ENCODE results near the gene LCORL.

Gene LCORL

DNA sequence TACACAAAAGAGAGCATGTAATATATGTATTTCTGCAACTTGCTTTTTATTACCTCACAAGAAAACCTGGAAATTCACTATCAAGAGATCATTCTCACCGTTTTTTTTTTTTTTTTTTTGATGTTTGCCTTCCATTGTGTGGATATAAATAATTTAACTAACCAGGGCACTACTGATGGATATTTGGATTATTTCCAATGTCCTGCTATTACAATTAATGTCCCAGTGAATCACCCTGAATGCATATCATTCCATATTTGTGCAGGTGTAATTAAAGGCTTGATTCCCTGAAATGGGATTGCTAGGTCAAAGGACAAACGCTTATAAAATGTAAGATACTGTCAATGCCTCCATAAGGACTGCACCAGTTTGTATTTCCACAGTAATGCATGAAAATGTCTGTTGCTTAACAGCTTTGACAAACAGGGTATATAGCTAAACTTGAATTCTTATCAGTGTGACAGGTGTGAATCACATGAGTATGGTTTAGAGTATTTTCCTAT lies 123.0 kb downstream of the LCORL start:
- POLR2A ChIA-PET (ENCODE audit: low non-redundant PET), result no interaction called here
- DNase-seq (ENCODE audit: low spot score), result no peak
- TF ChIP-seq, protein P1, sequence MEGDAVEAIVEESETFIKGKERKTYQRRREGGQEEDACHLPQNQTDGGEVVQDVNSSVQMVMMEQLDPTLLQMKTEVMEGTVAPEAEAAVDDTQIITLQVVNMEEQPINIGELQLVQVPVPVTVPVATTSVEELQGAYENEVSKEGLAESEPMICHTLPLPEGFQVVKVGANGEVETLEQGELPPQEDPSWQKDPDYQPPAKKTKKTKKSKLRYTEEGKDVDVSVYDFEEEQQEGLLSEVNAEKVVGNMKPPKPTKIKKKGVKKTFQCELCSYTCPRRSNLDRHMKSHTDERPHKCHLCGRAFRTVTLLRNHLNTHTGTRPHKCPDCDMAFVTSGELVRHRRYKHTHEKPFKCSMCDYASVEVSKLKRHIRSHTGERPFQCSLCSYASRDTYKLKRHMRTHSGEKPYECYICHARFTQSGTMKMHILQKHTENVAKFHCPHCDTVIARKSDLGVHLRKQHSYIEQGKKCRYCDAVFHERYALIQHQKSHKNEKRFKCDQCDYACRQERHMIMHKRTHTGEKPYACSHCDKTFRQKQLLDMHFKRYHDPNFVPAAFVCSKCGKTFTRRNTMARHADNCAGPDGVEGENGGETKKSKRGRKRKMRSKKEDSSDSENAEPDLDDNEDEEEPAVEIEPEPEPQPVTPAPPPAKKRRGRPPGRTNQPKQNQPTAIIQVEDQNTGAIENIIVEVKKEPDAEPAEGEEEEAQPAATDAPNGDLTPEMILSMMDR (conservative IDR thresholded peaks at IDR 0.05; ENCODE audit: low read depth), result no peak
- CTCF ChIA-PET, result no interaction called here
- no peak overlapping the region for H3K27ac ChIP-seq

DNA sequence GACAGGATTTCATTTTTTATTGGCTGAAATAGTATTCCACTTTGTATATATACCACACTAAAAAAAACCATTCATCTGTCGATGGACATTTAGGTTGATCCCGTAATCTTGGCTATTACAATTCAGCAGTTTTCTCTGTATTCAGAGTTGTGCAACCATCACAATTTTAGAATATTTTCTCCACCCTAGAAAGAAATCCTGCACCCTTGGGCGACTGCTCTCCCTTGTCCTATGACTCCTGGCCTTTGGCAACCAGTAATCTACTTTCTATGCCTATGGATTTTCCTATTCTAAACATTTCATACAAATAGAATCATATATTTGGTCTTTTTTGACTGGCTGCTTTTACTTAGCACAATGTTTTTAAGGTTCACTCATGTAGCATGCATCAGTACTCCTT lies 126.1 kb downstream of the LCORL start:
- no peak overlapping the region for H3K27ac ChIP-seq
- no peak for DNase-seq (ENCODE audit: low spot score)
- ChIA-PET CTCF (no interaction called here), POLR2A (ENCODE audit: low non-redundant PET) (no interaction called here)
- TF ChIP-seq, protein P1 (conservative IDR thresholded peaks at IDR 0.05; ENCODE audit: low read depth), result no peak

DNA sequence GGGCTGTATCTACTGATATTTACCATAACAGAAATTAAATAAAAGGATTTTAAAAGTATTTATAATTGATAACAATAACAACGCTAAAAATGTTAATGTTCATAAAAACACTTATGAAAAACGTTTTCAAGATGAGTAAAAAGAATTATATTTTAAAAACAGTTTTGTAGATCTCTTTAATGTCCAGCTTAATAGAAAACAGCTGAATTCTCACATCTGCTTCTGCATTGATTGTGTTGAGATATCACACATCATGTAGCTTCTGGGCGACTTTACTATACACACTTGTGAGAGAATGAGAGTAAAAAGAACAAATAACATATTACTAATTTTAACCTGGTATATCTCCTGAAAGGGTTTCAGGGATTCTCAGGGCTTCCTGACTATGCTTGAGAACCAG lies 127.1 kb downstream of the LCORL start:
- CTCF ChIA-PET, result no interaction called here
- POLR2A ChIA-PET (ENCODE audit: low non-redundant PET), result no interaction called here

DNA sequence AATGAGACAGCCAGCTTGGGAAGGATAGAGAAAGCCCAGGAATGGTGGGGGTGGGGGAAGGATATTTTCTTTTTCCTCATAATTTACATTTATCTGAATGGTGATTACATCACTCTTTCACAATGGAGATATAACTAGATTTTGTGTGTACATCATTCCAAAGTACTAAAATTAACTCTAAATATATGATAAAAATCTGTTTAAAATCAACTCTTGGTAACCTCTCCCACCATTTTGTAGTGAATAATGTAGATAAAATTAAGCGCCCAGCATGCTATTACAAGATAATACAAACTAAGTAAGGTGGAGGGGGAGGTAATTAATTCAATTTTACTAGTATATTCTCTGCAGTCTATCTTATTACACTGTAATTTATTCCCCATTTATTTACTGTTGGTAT lies 131.9 kb downstream of the LCORL start:
- CTCF ChIA-PET, result no interaction called here
- POLR2A ChIA-PET (ENCODE audit: low non-redundant PET), result no interaction called here
- no peak for DNase-seq (ENCODE audit: low spot score)
- TF ChIP-seq, protein P1 (conservative IDR thresholded peaks at IDR 0.05; ENCODE audit: low read depth), result no peak
- no peak overlapping the region for H3K27ac ChIP-seq

More for the DNA sequence above, 127.1 kb downstream of the LCORL start:
- TF ChIP-seq, protein P1 (conservative IDR thresholded peaks at IDR 0.05; ENCODE audit: low read depth), result no peak
- no peak for DNase-seq (ENCODE audit: low spot score)
- H3K27ac ChIP-seq, result no peak overlapping the region

DNA sequence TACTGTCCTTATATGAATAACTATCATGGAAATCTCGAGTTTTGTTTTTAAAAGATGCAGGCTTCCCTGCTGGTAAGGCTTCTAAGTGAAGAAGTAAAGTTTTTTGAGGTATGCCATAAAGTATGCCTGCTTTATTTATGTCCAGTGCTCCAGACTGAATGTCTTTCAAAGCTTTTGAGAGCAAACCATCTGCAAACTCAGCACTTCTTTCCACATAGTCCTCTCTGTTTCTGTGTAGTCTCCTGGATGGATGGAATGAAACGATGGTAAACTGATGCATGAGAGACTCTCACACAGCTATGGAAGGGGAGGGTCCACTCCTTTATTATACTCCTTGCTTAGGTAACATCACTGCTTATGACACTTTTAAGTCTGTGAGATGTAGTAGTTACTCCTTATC lies 137.0 kb downstream of the LCORL start:
- TF ChIP-seq, protein P1 (conservative IDR thresholded peaks at IDR 0.05; ENCODE audit: low read depth), result no peak
- no peak for DNase-seq (ENCODE audit: low spot score)
- ChIA-PET CTCF (no interaction called here), POLR2A (ENCODE audit: low non-redundant PET) (no interaction called here)
- no peak overlapping the region for H3K27ac ChIP-seq

DNA sequence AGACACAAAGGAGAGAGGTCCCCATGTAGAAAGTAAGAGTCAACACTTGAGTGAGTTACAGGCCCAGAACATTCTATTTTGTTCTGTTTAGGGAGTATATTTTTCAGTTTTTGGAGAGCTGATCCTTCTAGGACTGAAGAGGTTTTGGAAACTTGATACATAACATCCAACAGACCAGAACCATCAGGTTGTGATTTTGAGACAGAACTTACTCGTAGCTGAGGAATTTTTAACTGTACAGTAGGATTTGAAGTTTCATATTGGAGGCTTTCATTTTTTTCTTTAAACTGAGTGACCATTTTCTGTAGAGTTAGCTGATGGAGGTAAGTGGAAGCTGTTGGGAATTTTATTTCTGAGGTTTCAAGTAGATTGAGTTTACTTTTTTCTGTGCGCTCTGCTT lies 137.5 kb downstream of the LCORL start:
- no peak overlapping the region for H3K27ac ChIP-seq
- DNase-seq (ENCODE audit: low spot score), result no peak
- CTCF ChIA-PET, result no interaction called here
- TF ChIP-seq, protein P1 (conservative IDR thresholded peaks at IDR 0.05; ENCODE audit: low read depth), result no peak
- POLR2A ChIA-PET (ENCODE audit: low non-redundant PET), result no interaction called here

DNA sequence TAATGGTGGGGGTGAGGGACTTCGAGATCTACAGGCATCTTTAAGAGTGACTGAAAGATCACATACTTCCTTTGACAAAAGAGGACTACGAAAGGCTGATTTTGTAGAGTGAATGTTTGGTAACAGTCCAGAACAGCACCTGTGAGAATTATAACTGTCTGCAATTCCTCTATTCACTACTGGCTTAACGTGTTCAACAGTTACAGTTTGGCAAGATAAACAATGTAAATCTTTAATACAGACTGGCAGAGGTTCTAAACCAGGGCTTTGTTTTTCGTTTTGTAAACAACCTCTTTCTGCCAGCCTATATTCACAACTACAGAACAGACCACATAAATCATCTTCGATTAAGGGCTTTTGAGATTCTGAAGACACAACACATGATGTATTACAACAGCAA lies 143.9 kb downstream of the LCORL start:
- TF ChIP-seq, protein P1 (conservative IDR thresholded peaks at IDR 0.05; ENCODE audit: low read depth), result no peak
- no peak for DNase-seq (ENCODE audit: low spot score)
- ChIA-PET POLR2A (ENCODE audit: low non-redundant PET) (no interaction called here), CTCF (no interaction called here)
- no peak overlapping the region for H3K27ac ChIP-seq

All from RWPE1 (cell line).